ENCODE results near the gene ANAPC10.
"Not testable (repeated sequence)": the region's sequence is repeated elsewhere in the genome, so short reads cannot be mapped to it uniquely, and the experiment has no call there.

The ANAPC10 gene

DNA sequence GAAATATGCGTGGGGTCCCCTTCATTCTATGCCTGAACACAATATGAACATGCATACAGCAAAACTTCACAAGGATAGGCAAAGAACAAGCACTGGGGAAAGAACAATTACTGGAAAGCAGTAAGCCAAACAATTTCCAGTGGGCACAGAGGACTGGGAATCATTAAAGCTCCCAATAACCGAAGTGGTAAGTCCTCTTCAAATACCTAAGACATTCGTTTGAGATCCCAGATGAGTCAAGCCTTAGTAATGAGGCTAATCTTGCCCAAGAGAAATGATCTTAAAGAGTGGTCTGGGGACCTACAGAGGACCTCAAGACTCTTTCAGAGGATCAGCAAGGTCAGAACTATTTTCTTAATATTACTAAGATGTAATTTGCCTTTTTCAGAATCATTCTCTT lies 28.6 kb downstream of the ANAPC10 start:
- no peak for DNase-seq

DNA sequence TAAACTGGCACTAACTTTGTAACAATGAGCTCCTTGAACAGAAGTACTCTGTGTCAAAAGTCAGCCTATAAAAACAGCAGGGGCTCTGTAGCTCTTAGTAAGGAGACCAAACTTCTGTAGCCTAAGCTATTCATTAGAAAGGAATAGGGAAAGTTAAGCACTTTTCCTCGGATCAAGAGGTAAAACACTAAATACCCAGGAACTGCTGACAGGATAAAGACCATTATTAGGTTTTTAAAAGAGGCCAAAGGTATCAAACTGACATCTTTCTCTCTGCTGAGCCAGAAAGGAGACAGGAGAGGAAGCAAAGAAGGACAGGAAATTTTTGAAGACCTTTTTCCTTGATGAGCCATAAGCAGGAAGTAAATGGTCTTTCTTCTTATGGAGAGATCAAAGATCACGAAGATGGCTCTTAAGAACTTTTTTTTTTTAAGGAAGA lies 31.9 kb downstream of the ANAPC10 start:
- DNase-seq: no peak

DNA sequence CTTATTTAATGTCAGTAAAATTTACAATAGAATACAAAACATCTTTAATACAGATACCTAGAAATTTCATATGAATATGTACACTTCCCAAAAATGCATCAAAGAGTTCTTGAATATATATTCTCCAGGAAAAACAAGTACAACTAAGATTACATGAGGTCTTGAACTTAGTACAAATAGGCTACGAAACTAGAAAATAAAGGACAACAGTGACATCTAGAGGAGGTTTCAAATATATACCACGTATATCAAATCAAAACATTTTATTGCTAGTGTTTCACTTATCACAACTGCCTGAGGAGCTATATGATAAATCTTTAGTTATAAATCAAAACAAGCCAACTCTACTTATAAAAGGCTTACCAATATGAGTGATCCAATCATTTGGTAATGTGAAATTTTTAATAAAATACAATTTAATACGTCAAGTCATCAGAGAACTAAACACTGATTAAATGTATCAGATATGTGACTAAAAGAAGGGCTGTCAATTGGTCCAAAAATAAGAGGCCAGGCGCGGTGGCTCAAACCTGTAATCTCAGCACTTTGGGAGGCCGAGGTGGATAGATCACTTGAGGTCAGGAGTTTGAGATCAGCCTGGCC lies 36.6 kb downstream of the ANAPC10 start:
- DNase-seq: no peak

- DNase-seq: no peak
Measured at GRCh38 chr4:145058256-145058655, 39.7 kb downstream of the ANAPC10 start.

- no peak for DNase-seq
Measured at GRCh38 chr4:145056325-145057130, 41.5 kb downstream of the ANAPC10 start.

- DNase-seq: no peak
Measured at GRCh38 chr4:145055533-145056257, 42.3 kb downstream of the ANAPC10 start.

GRCh38 chr4:145049241-145049640 lies 48.8 kb downstream of the ANAPC10 start:
- DNase-seq: no peak

- DNase-seq: no peak
Measured at GRCh38 chr4:145048817-145049216, 49.2 kb downstream of the ANAPC10 start.

DNA sequence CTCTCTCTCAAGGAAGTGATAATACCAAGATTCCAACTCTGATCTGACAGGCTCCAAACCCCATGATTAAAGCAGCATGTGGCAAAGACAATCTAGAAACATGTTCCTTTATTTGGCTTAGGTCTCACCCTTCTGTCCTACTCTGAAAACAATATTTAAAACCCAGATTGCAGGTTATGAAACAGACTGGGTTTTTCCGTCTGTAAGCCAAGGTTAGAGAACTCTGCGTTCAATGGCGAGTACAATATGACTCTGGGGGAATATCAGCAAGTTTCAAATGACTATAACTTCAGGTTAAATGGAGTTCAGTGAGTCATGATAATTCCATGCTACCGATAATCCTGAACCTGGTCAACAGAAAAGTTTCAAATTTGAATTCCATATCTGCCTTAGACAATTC lies 50.8 kb downstream of the ANAPC10 start:
- DNase-seq: no peak

GRCh38 chr4:145045180-145045579 lies 52.8 kb downstream of the ANAPC10 start:
- DNase-seq: no peak

DNA sequence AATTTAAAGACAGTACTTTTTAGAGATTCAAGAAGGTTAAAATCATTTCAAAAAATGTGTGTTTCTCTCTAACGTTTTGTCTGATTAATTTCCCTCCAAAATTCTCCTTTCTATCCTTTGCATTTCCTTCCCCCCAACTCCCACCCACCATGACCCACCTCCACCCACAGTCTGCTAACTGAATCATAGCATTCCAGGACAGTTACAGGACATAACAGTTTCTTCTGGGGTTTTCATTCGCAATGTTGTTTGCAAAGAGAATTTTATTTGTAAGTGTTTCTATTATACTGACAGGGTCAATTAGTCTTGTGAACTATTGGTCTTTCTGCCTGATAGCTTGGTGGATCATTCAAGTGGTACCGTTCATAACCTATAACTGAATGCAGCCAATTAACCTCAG lies 53.7 kb downstream of the ANAPC10 start:
- DNase-seq: no peak

- DNase-seq: no peak
Measured at GRCh38 chr4:145043306-145043705, 54.7 kb downstream of the ANAPC10 start.

- DNase-seq: no peak
Measured at GRCh38 chr4:145042601-145043285, 55.3 kb downstream of the ANAPC10 start.

DNA sequence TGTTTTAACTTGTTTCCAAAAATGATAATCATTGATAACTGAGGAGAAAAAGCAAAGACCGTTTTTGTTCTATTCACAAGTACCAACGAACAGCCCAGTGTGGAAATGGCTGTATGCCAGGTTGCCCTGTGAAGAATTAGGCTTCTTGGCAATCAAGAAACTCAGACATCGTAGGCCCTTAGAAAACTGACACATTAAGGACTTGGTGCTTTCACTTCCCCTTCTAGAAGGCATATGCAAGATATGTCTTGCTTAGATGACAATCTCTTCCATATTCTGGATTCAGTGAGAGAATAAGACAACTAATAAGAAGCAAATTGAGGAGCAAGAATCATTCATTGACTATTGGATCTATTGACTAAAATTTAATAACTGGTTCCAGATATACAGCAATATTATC lies 56.6 kb downstream of the ANAPC10 start:
- no peak for DNase-seq

DNA sequence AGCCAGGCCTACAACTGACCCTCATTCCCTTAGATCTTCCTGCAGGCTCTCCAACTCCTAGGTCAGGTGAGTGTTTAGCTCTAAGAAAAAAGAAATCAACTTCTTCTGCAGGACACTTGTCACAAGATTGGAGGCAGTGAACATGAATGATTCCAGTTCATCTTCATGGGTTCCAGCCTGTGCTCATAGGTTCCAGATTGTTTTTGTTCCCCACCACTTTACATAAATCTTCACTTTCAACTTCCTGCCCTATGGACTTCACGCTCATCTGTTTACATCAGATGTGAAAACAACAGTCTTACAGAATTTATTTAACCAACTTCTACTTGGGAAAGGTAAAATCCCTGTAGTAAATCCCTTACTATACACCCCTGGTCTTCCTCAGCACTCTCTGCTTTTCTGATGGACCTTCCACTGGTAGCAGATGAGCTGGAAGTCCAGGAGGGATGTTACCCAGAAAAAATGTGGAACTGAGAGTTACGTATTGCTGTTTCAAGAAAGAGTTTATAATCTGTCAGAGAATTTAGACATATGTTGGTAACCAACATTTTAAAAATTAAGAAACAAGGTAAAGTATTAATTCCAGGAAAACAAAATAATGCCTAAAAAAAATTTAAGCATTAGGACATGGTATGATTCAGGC lies 62.4 kb downstream of the ANAPC10 start:
- DNase-seq: no peak

- no peak for DNase-seq
Measured at GRCh38 chr4:145034727-145035211, 63.2 kb downstream of the ANAPC10 start.

DNA sequence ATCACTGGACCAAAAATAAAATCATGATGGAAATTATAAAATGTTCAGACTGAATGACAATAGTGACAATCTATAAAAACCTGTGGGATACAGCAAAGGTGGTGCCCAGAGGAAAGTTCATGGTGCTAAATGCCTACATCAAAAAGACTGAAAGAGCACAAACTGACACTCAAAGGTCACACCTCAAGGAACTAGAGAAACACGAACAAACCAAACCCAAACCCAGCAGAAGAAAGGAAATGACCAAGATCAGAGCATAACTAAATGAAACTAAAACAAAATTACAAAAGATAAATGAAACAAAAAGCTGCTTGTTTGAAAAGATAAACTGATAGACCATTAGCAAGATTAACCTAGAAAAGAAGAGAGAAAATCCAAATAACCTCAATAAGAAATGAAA lies 78.7 kb downstream of the ANAPC10 start:
- DNase-seq: no peak

- no peak for DNase-seq
Measured at GRCh38 chr4:145014365-145014764, 83.6 kb downstream of the ANAPC10 start.

GRCh38 chr4:145012841-145013240 lies 85.2 kb downstream of the ANAPC10 start:
- no peak for DNase-seq

DNA sequence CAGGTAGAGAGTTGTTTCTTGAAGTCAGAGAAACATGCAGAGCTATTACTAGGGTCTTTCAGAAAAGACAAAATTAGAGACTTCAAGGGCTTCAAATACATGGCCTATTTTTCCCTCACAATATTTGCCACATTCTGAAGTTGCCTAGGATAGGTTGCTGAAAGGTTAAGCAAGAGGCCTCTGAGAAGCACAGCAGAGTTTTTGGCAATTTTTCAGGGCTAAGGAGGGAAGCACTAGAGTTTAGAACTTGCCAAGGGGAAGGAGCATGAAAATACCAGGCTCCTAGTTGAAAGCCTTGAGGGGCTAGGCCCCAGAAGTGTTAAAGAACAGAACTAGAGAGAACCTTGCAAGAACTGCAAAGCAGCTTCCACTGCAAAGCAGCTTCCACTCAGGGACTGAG lies 86.4 kb downstream of the ANAPC10 start:
- no peak for DNase-seq

DNA sequence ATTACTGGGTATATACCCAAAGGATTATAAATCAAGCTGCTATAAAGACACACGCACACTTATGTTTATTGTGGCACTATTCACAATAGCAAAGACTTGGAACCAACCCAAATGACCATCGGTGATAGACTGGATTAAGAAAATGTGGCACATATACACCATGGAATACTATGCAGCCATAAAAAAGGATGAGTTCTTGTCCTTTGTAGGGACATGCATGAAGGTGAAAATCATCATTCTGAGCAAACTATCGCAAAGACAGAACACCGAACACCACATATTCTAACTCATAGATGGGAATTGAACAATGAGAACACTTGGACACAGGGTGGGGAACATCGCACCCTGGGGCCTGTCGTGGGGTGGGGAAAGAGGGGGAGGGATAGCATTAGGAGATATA lies 87.7 kb downstream of the ANAPC10 start:
- DNase-seq: not testable (repeated sequence)

DNA sequence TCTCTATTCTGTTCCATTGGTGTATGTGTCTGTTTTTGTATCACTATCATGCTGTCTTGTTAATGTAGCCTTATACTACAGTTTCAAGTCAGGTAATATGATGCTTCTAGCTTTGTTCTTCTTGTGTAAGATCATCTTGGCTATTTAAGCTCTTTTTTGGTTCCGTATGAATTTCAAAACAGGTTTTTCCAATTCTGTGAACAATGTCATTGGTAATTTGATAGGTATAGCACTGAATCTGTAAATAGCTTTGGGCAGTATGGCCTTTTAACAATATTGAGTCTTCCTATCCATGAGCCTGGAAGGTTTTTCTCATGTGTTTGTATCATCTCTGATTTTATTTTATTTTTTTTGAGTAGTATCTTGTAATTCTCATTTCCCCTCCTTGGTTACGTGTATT lies 94.3 kb downstream of the ANAPC10 start:
- no peak for DNase-seq

- no peak for DNase-seq
Measured at GRCh38 chr4:145001635-145002034, 96.4 kb downstream of the ANAPC10 start.
